Measurements from ENCODE around the gene CNIH1.
A peak's percentile ranks its signal among the peaks of the same experiment; 100 is the strongest.

CNIH1 gene

GRCh38 chr14:54440873-54441868 lies at the start of gene CNIH1:
Gene CNIH1 (minus strand): TSS chr14:54441374. CDS start chr14:54441327, 47 bp downstream.
- peak; percentile 91 for DNase-seq

- no peak for DNase-seq
Measured at GRCh38 chr14:54490445-54491175, 49.4 kb upstream of the CNIH1 start.

DNA sequence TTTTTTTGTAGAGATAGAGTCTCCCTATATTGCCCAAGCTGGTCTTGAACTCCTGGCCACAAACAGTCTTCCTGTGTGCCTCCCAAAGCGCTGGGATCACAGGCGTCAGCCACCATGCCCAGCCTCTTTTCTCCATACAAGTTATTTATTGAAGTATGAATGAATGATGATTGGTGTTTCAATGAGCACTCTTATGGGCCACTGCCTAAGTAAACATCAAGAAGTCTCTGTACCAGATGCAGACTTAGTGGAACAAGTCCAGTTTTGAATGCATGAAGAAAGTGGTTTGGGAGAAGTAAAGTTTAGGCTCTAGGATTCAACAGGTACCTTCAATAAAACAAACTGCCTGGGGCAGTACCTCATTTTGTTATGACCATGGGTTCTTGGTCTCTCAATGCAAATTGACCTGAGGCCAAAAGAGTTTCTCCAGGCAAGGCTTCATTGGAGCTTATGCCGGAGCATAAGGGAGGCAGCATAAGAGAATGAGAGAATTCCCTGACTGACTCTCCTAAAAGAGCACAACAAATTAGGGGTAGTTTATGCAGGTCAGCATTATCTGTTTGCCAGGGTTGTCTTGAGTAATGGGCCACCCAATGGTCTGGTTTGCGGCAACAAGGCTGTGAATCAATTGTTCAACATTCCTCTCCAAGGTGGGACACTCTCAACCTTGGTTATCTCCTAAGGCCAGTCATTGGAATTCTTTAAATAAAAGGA lies 48.7 kb upstream of the CNIH1 start:
- DNase-seq, result no peak

DNA sequence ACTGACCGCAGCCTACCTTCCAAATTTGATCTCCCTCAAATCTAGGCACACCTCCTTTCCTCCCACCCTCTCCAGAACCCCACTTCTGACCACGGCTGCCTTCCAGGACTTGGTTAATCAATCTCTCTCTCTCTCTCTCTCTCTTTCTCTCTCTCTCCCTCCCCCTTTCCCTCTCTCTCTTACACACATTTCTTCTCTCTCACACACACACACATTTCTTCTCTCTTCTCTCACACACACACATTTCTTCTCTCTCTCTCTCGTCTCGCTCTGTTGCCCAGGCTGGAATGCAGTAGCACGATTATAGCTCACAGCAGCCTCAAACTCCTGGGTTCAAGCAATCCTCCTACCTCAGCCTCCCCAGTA lies 48.1 kb upstream of the CNIH1 start:
- DNase-seq, result no peak

DNA sequence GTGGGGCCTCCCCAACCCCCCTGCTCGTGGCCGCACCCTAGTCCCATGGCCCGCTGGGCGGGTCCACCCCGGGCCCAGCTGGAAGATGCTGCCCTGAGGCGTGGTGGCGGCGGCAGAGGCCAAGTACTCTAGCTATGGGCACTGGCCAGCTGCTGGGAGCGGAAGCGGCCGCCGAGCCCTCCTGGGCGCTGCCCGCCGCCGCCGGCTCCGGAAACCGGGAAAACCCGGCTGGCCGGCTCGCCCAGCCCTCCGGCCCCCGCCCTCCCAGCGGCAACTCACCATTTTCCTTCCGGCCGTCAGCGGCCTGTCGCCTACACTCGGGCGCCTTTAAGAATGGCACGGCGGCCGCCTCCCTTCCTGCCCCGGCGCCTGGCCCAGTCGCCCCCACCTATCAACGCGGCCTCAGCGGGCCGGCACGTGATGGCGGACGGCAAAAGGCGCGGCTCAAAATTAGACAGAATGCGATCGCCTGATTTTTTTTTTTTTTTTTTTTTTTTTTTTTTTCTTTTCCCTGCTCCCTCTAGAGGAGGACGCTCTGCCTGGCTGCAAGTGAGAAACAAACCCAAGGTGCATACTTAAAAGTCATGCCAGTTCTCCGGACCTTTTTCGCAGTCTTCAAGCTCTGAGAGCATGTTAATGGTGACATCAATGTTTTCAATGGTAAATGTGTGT lies 47.6 kb upstream of the CNIH1 start, which contains the start of gene GMFB:
GMFB (minus strand) TSS at position 335 of the 672 bp plus-strand sequence; CDS start at position 282, 53 bp downstream.
- DNase-seq, result peak; percentile 90

DNA sequence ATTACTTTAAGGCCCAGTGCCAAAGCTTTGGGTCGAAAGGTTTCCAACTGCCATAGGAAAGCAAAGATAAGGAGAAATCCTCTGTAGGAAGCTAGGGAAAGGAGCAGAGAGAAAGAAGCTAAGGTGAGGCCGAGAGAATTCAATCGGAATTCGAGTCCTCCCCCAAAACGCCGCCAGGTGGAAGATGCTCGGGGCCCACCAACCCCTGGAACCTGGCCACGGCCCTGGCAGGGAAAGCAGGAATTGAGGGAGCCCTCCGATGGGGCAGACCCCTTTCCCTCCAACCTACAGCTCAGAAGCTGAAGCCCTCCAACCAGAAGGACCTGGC lies 47.1 kb upstream of the CNIH1 start:
- no peak for DNase-seq

GRCh38 chr14:54487771-54488170 lies 46.6 kb upstream of the CNIH1 start:
- DNase-seq, result no peak

GRCh38 chr14:54486685-54487084 lies 45.5 kb upstream of the CNIH1 start:
- DNase-seq, result no peak

DNA sequence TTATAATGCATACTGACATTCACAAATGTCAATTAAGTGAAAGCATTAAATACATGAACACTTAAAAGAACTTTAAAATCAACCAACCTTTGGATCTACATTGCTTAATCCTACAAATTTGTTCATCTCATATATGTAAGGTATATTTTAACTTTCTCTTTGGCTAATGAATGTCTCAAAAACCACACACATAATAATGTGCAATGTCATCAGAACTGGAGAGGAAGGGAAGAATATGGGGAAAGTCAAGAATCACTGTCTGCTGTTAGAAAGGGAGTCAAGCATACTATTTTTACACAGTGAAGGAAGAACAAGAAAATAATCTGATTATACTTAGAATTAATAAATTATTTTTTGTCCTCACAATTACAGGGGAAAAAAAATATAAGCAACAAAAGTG lies 42.7 kb upstream of the CNIH1 start:
- DNase-seq, result no peak

DNA sequence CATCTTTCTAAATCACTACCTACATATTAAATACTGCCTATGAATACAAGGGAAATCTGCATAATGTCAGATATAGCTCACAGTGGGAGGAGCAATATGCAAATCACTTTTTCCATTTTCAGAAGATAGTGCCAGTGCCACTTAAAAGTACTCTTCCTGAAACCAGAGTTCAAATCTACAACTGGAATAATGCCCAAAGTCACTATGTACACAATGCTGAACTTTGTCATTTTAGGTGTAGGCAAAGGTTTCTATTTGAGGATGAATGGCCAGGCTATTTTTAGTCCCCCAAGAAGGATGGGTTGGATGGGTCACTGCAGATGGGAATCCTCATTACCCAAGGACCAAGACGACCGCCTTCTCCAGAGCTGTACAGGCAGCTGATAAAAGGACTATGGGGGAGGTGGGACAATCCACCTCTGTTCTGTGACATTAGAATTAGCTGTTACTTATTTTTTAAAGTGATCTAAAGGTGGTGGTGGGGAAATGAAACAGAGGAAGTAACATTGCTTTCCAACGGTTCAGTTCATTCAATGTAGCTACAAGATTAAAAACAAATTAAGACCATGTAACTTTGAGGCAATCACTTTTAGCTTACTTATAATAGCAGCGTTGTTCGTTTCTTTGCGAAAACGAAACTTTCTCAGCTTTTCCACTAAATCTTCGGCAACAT lies 42.0 kb upstream of the CNIH1 start:
- no peak for DNase-seq

DNA sequence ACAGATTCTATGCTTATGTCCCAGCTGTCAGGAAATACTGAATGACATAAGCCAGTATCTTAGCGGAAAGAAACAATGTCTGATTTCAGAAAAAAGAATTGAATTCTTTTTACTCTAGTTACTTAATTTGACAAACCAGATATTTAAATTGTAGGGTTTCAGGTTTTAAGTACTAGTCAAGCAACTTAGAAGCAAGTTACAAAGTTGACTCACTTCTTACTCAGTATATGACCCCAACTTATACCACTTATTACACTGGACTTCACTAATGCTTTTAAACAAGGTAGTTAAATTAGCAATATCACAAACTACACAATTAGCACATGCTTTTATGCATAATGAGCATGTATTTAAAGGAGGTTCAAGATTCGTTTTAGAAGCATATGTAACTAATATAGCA lies 40.5 kb upstream of the CNIH1 start:
- DNase-seq, result no peak

DNA sequence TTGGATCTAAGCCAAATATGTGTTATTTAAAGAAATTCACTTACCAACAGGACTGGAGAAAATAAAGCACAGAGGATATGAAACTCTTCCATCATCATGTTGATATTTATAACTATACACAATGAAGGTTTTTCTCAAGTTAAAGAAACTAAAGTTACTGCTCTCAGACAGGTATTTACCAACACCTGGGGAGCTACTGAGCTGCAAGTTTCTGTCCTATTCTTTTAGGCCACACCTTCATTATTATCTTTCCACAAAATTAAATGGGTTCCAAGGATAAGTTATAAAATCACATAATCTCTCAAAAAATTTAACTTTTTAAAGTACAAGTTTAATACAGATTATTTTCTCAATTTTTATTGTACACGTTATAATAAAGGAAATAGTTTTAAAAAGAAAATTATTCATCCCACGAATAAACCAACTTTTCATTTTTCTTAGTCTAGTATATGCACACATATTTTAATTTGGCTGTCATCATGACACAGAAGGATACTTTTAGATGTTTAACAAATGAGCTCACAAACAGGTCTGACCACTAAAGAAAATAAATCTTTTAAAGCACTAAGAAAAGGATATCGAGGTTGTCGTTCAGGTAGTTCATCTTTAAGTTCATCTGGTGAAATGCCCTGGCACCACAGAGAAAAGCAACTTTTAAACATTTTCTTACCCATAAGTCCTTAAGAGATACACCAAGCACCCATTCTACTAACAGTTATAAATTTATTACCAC lies 39.8 kb upstream of the CNIH1 start:
- DNase-seq, result no peak

DNA sequence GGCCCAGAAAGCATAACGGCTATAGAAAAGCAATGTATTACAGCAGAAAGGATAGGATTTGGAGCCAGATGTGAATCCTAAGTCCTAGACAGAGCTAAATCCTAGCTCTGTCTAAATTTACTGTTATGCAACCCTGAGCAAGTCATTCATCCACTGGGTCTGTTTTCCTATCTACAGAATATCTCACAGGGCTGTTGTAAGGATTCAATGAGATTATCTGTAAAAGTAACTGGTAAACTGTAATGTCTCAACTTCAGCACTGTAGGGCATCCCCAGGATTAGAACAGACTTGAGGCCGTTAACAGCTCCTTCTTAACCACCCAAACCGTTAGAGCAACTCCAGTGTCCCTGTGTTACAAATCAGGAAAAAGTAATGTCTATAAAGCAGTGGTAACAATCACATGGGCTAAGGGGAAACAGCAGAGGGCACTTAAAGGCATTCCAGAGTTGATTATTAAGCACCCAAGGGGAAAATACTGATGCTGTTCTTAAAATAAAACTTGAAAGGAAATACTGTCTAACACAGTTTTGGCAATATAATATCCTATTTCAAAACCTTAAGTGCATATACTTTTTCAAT lies 37.6 kb upstream of the CNIH1 start:
- no peak for DNase-seq

DNA sequence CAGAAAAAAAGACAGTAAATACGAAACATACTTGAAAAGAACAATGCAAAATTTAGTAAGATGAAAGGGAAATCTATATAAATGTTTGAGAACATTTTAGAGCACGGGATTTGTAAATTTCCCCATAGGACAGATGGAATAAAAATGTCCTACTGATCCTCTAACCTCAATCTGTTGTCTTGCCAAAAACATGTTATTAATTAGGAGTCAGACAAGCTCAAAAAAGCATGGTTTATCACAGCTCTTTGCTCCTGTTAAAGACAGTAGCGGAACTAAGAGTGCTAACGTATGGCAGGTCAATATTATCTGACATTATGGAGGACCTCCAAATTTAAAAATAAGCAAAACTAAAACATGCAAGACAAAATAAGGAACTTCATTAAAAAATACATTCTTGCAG lies 34.7 kb upstream of the CNIH1 start:
- no peak for DNase-seq

DNA sequence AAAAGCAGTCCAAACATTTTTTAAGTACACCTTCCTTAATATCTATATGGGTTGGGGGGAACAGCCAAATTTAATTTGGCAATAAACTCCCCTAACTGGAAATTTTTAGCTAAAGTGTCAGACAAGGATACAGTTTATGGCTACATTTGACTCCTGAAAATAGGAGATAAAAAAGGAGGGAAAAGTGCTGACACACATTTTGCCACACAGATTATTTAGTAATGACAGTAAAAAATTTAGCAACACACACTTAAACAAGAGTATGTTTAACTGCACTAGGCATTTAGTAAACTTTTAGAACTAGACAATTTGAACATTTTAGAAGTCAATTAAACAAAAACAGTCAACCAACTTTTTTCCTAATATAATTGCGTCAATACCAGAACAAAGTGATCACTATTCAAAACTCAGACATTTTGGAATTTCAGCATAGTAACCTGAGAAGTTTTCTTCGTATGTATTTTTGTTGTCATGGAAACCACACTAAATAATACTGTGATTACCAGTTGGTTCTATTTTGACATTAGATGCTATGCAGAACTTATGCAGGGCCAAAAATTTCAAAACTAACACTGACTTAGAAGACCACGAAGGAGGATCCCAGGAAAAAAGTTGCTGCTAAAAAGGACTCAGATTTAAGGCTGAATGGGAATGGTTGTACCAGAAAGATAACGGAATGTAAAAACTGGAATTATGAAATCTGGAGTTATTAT lies 34.2 kb upstream of the CNIH1 start:
- no peak for DNase-seq

GRCh38 chr14:54474232-54474793 lies 33.1 kb upstream of the CNIH1 start:
- DNase-seq, result no peak

DNA sequence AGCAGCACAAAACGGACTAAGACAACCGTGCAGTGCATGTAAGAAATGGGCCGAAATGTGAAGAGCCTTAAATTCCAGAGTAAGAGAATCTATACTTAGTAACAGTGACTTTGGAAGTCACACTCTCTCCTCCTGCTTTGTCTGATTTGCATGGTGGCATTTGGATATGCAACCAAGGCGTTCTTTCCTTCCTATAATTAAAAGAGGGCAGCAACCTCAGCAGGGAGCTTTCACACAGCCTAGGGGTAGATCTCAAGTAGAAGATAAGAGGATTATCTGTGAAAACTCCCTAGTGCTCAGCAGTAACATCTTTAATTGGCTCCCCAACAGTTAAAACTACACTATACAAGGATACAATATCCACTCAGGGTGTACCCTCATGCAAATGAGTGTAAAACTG lies 31.1 kb upstream of the CNIH1 start:
- no peak for DNase-seq

DNA sequence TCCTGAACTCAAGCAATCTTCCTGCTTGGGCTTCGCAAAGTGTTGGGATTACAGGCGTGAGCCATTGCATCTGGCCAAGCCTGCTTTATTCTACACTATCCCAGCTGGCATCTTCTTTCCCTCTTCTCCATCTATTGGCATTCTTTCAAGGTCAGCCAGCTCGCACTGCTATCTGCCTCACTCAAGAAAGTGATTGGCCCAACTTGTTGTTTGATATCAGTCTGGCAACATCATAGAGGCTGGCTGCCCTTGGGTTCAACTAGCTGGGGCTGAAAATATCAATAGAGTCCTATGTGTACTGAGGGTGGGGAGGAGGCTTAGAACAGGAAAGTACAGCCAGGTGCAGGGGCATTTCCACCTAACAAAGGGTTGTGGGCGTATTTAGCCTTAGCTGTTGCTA lies 30.5 kb upstream of the CNIH1 start:
- no peak for DNase-seq

- no peak for DNase-seq
Measured at GRCh38 chr14:54470701-54471100, 29.5 kb upstream of the CNIH1 start.

DNA sequence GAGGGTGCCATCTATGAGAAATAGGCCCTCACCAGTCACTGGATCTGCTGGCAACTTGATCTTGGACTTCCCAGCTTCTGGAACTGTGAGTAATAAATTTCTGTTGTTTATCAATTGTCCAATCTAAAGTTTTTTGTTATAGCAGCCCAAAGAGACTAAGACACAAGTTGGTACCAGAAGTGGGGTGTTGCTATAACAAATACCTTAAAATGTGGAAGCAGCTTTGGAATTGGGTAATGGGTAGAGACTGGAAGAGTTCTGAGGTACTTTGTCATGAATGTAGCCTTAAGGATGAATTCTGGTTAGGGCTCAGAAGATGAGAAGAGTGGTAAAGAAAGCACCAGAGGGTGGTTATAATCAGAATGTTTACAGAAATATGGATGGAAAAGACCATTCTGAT lies 26.1 kb upstream of the CNIH1 start:
- DNase-seq, result no peak

Data from NCI-H1092 (cell line).